Esophagus muscularis mucosa (tissue), 4 donors: ENCODE measurements around the gene SNTB2.

Experiments used
- EP300 ChIP-seq: sonication (generic); formaldehyde crosslinking; IDR thresholded peaks from one replicate; pipeline ENCODE4 v1.6.1; 2017; ENCODE audit warnings: antibody characterized with exemption
- POLR2A ChIP-seq: fragments of 450-650 bp; IDR thresholded peaks from one replicate; pipeline ENCODE4 v1.6.1; 2017; ENCODE audit warnings: antibody characterized with exemption, moderate library complexity, mild to moderate bottlenecking, low read depth
- POLR2AphosphoS5 ChIP-seq, 2 donors: sonication (generic); formaldehyde crosslinking; IDR thresholded peaks; one replicate each; pipeline ENCODE4 v1.6.1; 2017; ENCODE audit warnings: antibody characterized with exemption in 2 of 2
- TF ChIP-seq, protein P1 (sequence below), 3 experiments: fragments of 200-600 bp in 2 of 3; fragments of 450-650 bp in 1 of 3; sonication (generic) in 2 of 3; IDR thresholded peaks; one replicate each; pipeline ENCODE4 v1.5.1; 2017 to 2019; ENCODE audit warnings: antibody characterized with exemption in 3 of 3, mild to moderate bottlenecking in 2 of 3, moderate library complexity in 1 of 3

DNA sequence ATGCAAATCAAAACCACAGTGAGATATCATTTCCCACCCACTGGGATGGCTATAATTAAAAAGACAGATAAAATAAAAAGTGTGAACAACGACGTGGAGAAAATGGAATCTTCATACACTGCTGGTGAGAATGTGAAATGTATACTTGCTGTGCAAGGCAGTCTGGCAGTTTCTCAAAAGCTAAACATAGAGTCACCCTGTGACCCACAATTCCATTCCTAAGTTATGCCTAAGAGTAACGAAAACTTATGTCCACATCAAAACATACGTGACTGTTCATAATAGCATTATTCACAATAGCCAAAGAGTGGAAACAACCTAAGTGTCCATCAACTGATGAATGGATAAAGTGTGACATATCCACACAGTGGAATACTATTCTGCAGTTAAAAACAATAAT lies 86.0 kb downstream of the SNTB2 start:
- TF ChIP-seq, protein P1, sequence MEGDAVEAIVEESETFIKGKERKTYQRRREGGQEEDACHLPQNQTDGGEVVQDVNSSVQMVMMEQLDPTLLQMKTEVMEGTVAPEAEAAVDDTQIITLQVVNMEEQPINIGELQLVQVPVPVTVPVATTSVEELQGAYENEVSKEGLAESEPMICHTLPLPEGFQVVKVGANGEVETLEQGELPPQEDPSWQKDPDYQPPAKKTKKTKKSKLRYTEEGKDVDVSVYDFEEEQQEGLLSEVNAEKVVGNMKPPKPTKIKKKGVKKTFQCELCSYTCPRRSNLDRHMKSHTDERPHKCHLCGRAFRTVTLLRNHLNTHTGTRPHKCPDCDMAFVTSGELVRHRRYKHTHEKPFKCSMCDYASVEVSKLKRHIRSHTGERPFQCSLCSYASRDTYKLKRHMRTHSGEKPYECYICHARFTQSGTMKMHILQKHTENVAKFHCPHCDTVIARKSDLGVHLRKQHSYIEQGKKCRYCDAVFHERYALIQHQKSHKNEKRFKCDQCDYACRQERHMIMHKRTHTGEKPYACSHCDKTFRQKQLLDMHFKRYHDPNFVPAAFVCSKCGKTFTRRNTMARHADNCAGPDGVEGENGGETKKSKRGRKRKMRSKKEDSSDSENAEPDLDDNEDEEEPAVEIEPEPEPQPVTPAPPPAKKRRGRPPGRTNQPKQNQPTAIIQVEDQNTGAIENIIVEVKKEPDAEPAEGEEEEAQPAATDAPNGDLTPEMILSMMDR (IDR thresholded peaks at IDR 0.05), result no peak
- TF ChIP-seq POLR2AphosphoS5 (IDR thresholded peaks at IDR 0.05), result no peak
- no peak for TF ChIP-seq POLR2A
- TF ChIP-seq EP300, result no peak
